ENCODE results near the gene LINC01488. TPM values are rescaled to one million over a fixed set of nuclear protein-coding genes. Genes with fewer than 3 reads are reported as not detected.

LINC01488 gene
- total RNA-seq, 1 experiment from 2014 or later, result not detected

GRCh38 chr11:69524291-69524882 is 42.9 kb downstream of the LINC01488 start:
- Histone ChIP-seq H3K9me2 (ENCODE audit: insufficient read depth) (no peaks in the 10 kb centered on the region), H3K4me1 (ENCODE audit: control insufficient read depth in 1 of 2, insufficient read depth in 2 of 2, low read length in 2 of 2) (peaks cover 0 to 8% of the 10 kb centered on the region in 2 experiments; a peak in 2 of 4 replicates), H2AFZ (ENCODE audit: low read depth, low read length, poor library complexity, severe bottlenecking) (no peak overlapping the region), H3K36me3 (ENCODE audit: control insufficient read depth in 1 of 2, insufficient read depth in 2 of 2, low read length in 2 of 2) (no peaks in the 10 kb centered on the region), H4K20me1 (ENCODE audit: insufficient read depth) (no peaks in the 10 kb centered on the region), H3K79me2 (ENCODE audit: insufficient read depth, low read length) (no peaks in the 10 kb centered on the region), H3K27ac (ENCODE audit: low read depth, low read length) (no peak overlapping the region), H3K9ac (ENCODE audit: low read length) (no peak overlapping the region), H3K4me2 (ENCODE audit: low read length) (no peak overlapping the region), H3K27me3 (ENCODE audit: insufficient read depth, low read length) (no peaks in the 10 kb centered on the region), H3K9me3 (ENCODE audit: control insufficient read depth in 1 of 2, insufficient read depth in 1 of 2, low read depth in 1 of 2, low read length in 2 of 2) (no peaks in the 10 kb centered on the region), H3K4me3 (replicated peaks in 1 of 2; ENCODE audit: low read depth in 1 of 2, low read length in 2 of 2) (no peak overlapping the region)
- DNase-seq (ENCODE audit: low read depth, low spot score) (no peak), ATAC-seq (no peak)
- ChIA-PET CTCF (no interaction called here), RAD21 (ENCODE audit: low non-redundant PET in 1 of 2, low total read pairs in 2 of 2, uncharacterized antibody in 2 of 2, unreplicated experiment in 2 of 2) (no interaction called here), POLR2A (no interaction called here)
- intact Hi-C loops (cut with micrococcal nuclease), result no loop called here
- no peak for TF ChIP-seq POLR2AphosphoS5 (IDR thresholded peaks at IDR 0.05; ENCODE audit: low read depth, low read length)
- no peak for TF ChIP-seq SRF (IDR thresholded peaks at IDR 0.05; ENCODE audit: low read depth)
- TF ChIP-seq YY1 (IDR thresholded peaks at IDR 0.05; ENCODE audit: extremely low read depth, insufficient replicate concordance, low read depth, low read length), result no peak
- no peak for TF ChIP-seq MAX (IDR thresholded peaks at IDR 0.05)
- no peak for TF ChIP-seq TCF7L2 (IDR thresholded peaks at IDR 0.05; ENCODE audit: borderline replicate concordance, extremely low read depth, insufficient read depth, insufficient read length)
- TF ChIP-seq POLR2A (IDR thresholded peaks at IDR 0.05; ENCODE audit: borderline replicate concordance, extremely low read depth, insufficient read depth, insufficient read length), result no peak
- BruUV-seq (replicated peaks), result no TSS peak

DNA sequence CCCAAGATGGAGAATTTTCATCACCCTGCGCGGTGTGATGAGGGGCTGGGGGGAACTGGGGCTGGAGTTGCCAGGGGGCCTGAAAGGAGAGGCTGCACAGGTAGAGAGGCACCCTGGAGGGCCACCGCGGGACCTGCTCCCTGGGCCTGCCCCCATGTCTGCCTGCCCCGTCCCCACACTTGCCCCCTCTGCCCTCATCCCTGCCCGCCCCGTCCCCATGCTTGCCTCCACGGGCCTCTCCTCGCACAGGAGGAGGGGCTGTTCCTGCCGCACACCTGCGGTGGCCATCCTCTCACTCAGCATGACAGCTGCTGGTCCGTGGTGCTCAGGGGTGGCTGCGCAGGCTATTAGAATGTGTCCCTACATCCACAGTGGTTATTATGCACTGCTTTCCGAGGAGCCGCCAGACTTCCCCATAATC is 43.5 kb downstream of the LINC01488 start:
- Histone ChIP-seq H2AFZ (ENCODE audit: low read depth, low read length, poor library complexity, severe bottlenecking) (no peak overlapping the region), H4K20me1 (ENCODE audit: insufficient read depth) (no peaks in the 10 kb centered on the region), H3K9me3 (ENCODE audit: control insufficient read depth in 1 of 2, insufficient read depth in 1 of 2, low read depth in 1 of 2, low read length in 2 of 2) (no peaks in the 10 kb centered on the region), H3K27me3 (ENCODE audit: insufficient read depth, low read length) (no peaks in the 10 kb centered on the region), H3K4me1 (ENCODE audit: control insufficient read depth in 1 of 2, insufficient read depth in 2 of 2, low read length in 2 of 2) (peaks cover 0 to 8% of the 10 kb centered on the region in 2 experiments; a peak in 2 of 4 replicates), H3K36me3 (ENCODE audit: control insufficient read depth in 1 of 2, insufficient read depth in 2 of 2, low read length in 2 of 2) (no peaks in the 10 kb centered on the region), H3K27ac (ENCODE audit: low read depth, low read length) (no peak overlapping the region), H3K4me3 (replicated peaks in 1 of 2; ENCODE audit: low read depth in 1 of 2, low read length in 2 of 2) (no peak overlapping the region), H3K79me2 (ENCODE audit: insufficient read depth, low read length) (no peaks in the 10 kb centered on the region), H3K4me2 (ENCODE audit: low read length) (no peak overlapping the region), H3K9me2 (ENCODE audit: insufficient read depth) (no peaks in the 10 kb centered on the region), H3K9ac (ENCODE audit: low read length) (no peak overlapping the region)
- ATAC-seq (no peak), DNase-seq (ENCODE audit: low read depth, low spot score) (no peak)
- RAD21 ChIA-PET (ENCODE audit: low non-redundant PET in 1 of 2, low total read pairs in 2 of 2, uncharacterized antibody in 2 of 2, unreplicated experiment in 2 of 2), result no interaction called here
- CTCF ChIA-PET, result no interaction called here
- POLR2A ChIA-PET, result no interaction called here
- no TSS peak for BruUV-seq (replicated peaks)
- TF ChIP-seq REST (IDR thresholded peaks at IDR 0.05; ENCODE audit: low read depth), result no peak
- no peak for TF ChIP-seq ELF1 (IDR thresholded peaks at IDR 0.05; ENCODE audit: borderline replicate concordance, low read depth)
- no peak for TF ChIP-seq RAD21 (IDR thresholded peaks at IDR 0.05; ENCODE audit: low read depth)
- no peak for TF ChIP-seq SIN3A (IDR thresholded peaks at IDR 0.05; ENCODE audit: low read depth)
- TF ChIP-seq FOSL1 (IDR thresholded peaks at IDR 0.05; ENCODE audit: low read depth), result no peak
- TF ChIP-seq POLR2A (IDR thresholded peaks at IDR 0.05; ENCODE audit: borderline replicate concordance, extremely low read depth, insufficient read depth, insufficient read length), result no peak
- TF ChIP-seq CTCF (IDR thresholded peaks at IDR 0.05 in 2 of 3, conservative IDR thresholded peaks at IDR 0.05 in 1 of 3; ENCODE audit: borderline replicate concordance in 1 of 3, insufficient read depth in 1 of 3, low read depth in 2 of 3, low read length in 2 of 3), result no peak
- TF ChIP-seq ZNF274 (IDR thresholded peaks at IDR 0.05; ENCODE audit: low read depth, low read length), result no peak
- no peak for TF ChIP-seq SRF (IDR thresholded peaks at IDR 0.05; ENCODE audit: low read depth)
- TF ChIP-seq ATF3 (IDR thresholded peaks at IDR 0.05), result no peak
- TF ChIP-seq CBX3 (IDR thresholded peaks at IDR 0.05; ENCODE audit: low read depth), result no peak
- intact Hi-C loops (cut with micrococcal nuclease), result no loop called here
